Non-pigmented ciliary epithelial cell (primary cell): ENCODE data around the gene PRTG.
A peak's percentile ranks its signal among the peaks of the same experiment; 100 is the strongest.
"Not testable (repeated sequence)": the region's sequence is repeated elsewhere in the genome, so short reads cannot be mapped to it uniquely, and the experiment has no call there.

ENCODE experiments used
- DNase-seq: peaks from one replicate; pipeline ENCODE4 v3.0.0-alpha.2; 2010; ENCODE audit warnings: low read depth

Gene PRTG

DNA sequence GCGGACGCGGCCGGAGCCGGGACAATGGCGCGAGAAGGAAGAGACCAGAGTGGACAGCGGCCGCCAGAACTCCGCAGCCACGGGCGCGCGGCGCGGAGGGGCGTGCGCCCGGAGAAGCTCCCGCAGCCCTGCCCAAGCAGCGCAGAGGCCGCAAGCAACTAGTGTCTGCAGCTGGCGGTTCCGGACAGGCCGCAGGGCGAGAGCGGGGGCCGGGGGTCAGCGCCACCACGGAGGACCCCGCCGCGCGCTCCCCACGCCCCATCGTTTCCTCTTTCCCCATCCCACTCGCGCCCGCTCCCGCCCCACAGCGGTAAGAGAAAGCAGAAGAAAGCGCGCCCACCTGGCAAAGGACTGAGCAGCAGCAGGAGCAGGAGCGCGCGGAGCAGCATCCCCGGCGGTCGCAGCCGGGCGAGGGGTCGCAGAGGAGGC lies 440 bp downstream of the PRTG start:
- DNase-seq: no peak

DNA sequence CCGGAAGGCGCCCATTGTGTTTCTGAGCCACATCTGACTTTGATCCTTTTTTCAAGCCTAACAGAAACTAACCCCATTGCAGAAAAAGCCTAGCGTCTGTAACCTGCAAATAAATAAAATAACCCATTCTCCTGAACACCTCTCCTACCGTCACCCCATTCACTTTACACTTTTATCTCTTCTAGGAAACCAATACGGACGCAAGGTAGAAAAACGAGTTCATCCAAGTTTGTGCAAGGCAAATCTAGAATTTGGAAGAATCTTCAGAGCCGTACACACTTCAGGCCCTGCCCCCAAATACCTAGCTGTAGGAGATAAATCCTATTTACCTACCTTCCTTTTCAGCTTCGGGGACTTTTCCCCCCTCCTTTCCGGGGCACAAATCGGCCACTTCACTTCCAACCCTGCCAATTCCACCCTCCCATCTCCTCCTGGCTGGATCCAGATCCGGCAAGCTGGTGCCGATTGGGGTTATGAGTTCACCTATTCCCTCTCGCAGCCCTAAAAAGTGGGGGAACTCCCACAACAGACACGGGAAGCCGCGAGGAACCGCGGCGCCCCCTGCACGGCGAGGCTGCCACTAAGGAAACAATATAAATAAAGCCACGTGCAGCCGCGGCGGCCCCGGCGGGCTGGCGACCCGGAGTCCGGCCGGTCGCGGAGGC lies 987 bp downstream of the PRTG start:
- no peak for DNase-seq

DNA sequence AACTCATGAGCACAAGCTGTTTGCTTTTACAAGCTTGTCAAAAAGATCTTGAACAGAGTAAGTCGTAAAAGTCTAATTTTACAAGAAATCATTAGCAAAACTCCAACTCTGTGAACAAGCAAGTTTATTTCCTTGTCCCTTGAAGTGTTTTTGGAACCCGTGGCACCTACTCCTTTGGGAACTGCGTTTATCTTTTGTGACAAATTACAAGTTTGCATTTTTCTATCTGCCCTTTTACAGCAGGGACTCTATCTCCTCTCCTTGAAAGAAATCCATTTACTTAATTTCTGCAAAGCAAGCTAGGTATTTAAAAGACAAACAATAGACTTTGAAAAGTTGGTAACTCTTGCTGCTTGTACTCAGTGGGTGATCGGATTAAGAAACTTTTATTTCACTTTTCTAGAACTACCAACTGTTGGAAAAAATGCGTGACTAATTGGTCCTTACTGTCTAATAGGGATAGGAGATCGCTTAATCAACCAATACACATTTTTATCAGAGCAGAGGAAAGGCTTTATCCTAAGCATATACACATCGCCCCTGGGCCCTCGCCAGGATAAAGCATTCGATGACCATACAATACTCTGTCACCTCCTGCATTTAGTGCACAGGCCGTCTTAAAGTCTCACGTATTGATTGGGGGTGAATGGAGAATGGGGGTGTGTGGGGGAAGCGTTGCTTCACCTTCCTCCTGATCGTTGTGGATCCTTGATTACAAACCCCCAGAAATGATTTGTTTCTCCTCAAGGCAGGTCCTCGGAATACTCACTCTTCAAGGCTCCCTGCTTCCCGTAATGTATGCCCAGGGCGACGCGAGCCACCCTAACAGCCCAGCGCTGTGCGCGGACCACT lies 1.7 kb downstream of the PRTG start:
- DNase-seq: no peak

DNA sequence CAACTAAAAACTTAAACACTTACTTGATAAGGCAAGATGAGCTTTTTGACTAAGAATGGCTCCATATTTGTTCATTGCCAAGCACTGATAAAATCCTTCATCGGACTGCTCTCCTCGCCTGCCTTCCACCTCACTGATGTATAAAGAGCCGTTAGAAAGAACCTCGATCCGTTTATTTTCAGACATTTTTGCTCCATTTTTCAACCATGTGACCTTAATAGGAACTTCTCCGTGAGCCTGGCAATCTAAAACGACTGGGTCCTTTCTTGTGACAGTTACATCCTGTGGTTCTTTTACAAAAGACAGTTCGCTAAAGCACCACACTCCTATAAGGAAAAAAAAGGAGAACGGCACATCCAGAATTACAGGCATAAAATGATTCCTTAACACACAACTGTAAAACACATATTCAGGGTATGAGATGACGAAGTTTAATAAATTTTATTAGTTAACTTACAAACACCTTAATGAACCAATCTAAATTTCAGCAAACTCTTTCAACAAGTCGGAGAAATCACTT lies 2.5 kb downstream of the PRTG start:
- no peak for DNase-seq

DNA sequence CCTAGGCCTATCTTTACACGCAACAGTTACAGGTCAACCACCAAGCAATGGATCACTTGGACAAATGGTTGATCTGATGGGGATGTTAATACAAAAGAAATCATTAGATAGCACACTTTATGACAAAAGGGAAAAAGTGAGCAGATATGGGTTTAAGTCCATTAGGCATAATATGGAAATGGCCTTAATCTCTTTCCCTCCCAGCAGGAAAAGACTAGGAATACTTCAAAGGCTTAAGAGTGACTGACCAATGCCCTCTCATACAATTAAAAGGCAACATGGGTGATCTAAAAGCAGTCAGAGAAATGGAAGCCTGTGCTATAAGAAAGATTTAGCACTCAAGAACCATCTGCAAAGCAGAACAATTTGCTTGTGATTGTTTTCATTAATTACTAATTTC lies 3.3 kb downstream of the PRTG start:
- DNase-seq: no peak

DNA sequence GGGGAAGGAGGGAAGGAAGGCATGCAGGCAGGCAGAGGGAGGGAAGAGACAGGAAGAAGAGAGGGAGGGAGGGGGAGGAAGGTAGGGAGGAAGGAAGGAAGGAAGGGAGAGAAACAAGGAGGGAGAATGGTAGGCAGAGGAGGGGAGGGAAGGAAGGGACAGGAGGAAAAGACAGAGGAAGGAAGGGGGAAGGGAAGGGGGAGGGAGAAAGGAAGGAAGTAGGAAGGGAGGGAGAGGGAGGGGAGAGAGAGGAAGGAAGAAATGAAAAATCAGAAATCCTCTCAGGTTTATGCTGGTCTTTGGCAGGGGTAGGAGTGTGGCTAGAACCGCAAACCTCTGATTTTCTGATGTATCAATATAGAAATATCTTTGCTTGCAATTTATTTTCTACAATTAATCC lies 4.2 kb downstream of the PRTG start:
- no peak for DNase-seq

DNA sequence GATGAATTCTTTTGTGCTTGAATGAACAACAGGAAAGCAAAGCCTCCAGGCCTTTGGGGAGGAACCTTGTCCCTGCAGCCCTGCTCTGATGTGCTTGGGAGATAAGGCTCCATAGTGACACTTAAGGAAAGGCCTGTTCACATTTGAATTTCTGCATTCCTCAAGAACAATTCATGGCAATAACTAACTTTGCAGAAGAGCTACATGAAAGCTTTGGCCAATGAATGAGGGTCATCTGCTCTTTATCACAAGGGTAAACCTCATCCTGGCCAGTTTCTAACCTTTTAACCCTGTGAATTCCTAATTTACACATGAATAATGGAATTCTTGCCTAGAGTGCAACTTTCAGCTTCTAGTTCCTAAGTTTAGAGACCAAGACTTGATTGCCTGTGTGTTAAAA lies 5.6 kb downstream of the PRTG start:
- DNase-seq: peak; percentile 8

DNA sequence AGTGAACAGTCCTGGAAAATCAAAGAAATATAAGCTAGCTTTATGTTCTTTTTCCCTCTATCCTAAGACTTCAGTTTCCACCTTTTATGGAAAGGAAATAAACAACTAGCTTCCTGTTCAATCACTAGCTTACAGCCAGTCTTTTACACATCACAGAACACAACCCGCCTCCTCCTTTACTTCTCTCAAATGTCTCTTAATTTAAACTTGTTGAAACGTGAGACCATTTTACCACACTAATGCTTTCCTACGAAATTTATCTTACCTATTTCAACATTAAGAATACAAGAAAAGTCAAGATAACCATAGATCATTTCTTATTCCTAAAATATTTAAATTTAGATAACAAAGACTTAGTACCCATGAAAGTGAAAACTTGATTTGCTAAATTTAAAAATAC lies 6.2 kb downstream of the PRTG start:
- no peak for DNase-seq

DNA sequence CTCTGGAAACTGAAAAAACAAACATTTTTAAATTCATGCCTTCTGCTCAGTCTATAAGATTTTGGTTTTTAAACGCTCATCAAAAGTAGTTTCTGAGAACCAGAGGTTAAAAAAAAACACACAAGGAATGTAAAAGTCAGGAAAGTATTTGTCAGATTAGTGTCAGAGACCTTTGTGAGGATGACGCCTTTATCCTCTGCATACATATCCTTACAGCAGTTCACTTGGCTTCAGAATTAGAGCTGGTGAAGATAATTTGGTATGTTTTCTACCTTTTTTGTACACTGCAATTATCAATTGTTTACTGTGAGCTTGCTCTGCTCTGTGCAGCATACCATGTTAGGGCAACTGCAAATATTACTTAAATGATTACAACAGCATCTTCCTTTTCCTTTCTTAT lies 8.3 kb downstream of the PRTG start:
- DNase-seq: no peak

DNA sequence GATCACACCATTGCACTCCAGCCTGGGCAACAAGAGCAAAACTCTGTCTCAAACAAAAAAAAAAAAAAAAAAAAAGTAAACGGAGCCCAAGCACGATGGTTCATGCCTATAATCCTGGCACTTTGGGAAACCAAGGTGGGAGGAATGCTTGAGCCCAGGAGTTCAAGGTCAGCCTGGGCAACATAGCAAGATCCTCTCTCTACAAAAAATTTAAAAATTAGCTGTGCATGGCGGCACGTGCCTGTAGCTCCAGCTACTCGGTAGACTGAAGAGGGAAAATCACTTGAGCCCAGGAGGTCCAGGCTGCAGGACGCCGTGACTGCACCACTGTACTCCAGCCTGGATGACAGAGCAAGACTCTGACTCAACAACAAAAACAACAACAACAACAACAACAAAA lies 9.5 kb downstream of the PRTG start:
- DNase-seq: not testable (repeated sequence)

DNA sequence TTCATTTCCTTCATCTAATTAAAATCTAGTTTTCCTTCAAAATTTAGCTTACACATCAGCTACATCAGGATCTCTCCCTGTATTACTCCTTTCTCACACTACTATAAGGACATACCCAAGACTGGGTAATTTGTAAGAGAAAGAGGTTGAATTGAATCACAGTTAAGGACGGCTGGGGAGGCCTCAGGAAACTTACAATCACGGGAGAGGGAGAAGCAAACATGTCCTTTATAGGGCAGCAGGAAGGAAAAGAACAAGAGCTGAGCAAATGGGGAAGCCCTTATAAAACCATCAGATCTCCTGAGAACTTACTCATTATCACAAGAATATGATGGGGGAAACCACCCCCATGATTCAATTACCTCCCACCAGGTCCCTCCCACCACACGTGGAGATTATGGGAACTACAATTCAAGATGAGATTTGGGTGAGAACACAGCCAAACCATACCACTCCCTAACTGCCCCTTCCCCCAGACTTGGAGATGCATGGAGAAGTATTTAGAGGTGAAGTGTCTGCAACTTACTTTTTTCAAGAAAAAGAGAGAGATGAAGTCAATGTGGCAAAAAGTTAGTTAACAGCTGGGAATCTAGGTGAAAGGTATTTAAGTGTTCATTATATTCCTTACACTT lies 21.3 kb downstream of the PRTG start:
- DNase-seq: no peak

DNA sequence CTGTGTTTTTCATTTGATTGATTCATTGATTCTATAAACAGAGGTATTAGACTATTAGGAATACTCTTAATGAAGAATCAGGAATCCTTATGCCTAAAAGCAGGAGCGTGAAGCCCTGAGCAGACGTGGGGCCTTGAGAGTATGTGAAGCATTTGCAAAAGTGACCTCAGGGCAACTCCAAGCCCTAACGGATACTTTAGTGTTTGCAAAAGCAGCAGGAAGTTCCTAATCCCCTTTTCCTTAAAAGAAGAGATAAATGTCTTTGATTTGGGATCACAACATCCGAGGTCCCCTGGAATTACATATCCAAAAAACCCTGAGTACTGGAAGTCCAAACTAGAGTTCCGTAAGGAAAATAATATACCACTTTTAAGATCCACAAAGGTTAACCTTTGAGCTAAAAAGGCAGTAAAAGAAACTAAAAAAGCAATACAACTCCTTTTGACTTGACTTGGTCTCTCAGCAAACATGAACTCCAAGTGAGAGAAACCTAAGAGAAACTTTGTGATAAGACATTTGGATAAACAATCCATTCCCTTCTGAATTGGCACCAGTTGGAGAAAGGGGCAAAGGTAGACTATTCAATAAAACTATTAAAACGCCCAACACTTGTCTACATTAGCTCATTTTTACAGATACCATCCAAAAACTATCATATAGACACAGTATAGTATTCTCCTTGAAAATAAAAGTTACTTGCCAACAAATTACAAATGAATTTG lies 27.4 kb downstream of the PRTG start:
- no peak for DNase-seq

DNA sequence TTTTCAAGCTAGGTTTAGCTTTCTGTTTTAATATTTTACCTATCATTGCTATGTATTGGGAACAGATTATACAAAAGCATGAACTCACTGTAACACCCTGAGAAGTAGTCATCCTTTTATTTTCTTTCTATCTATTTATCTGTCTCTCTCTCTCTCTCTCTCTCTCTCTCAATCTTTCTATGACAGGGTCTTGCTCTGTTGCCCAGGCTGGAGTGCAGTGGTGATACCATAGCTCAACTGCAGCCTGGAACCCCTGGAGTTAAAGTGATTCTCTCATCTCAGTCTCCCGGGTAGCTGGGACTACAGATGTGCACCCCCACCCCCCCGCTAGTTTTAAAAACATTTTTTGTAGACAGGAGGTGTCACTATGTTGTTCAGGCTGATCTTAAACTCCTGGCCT lies 28.9 kb downstream of the PRTG start:
- no peak for DNase-seq

DNA sequence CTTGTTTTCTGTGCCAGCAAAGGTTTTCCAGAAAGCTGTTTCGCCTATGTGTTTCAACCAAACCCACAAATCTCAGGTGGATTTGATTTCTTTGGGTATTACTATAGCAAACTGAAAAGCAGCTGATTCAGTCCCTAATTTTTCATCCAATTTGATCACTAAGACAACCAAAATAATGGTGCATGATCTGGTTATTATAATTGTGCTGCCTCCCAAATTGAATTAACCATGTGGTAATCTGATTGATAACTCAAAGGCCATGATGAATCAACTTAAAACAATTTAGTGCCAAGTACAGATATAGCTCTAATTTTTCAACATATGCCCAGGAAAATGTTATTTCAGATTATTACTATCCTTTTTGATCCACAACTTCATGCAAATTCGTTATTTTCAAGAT lies 30.6 kb downstream of the PRTG start:
- no peak for DNase-seq

DNA sequence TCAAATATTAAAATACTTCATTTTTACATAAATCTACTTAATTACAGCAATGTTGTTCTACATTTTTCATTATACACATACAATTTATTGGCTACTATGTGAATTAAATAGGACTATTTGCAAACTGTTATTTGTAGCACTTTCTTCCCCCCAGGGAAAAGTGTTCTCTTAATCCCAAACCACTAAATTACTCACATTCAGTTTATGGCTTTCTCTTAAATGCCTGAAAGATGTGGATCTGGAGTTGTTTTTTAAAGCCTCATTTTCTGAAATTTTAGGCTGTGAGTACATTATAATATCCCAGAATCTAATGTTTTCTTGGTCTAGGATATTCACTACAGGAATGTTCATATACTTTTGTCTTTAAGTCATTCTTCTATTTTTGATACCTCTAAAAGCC lies 32.7 kb downstream of the PRTG start:
- DNase-seq: no peak

DNA sequence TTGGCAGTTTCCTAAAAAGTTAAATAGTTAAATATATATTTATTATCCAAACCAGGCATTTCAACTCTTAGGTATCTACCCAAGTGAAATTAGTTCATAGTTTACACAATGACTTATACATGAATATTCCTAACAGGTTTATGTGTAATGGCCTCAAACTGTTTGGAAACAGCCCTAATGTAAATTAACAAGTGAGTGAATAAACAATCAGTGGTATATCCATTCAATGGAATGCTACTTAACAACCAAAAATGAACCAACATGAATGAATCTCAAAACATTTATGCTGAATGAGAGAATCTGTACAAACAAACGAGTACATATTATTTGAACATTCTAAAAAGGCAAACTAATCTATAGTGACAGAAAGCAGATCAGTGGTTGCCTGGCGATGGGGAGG lies 33.5 kb downstream of the PRTG start:
- no peak for DNase-seq

DNA sequence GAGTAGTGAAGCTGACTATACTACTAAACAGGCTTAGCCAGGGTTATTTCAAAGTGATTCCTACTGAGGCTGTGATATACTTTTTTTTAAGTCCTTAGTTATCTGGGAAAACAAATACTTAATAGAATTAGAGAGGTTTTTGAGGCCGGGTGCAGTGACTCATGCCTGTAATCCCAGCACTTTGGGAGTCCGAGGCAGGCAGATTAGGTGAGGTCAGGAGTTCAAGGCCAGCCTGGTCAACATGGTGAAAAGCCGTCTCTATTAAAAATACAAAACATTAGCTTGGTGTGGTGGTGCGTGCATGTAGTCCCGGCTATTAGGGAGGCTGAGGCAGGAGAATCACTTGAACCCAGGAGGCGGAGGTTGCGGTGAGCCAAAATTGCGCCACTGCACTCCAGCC lies 34.2 kb downstream of the PRTG start:
- DNase-seq: no peak

DNA sequence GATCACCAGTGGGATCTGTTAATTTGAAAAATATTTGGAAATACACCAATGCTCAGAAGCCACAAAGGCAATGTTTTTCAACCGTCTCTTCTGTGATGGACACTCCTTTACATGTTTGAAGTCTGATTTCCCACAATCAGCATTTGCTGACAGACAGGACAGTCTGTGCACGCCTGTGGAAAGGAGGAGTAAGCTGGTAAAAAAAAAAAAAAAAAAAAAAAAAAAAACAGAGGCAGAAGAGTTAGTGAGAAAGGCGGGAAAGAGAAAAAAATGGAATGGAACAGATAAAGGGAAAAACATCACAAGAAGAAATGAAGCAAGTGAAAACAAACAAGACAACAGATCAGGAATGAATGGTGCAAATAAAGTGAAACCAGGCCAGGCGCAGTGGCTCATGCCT lies 35.0 kb downstream of the PRTG start:
- DNase-seq: no peak

DNA sequence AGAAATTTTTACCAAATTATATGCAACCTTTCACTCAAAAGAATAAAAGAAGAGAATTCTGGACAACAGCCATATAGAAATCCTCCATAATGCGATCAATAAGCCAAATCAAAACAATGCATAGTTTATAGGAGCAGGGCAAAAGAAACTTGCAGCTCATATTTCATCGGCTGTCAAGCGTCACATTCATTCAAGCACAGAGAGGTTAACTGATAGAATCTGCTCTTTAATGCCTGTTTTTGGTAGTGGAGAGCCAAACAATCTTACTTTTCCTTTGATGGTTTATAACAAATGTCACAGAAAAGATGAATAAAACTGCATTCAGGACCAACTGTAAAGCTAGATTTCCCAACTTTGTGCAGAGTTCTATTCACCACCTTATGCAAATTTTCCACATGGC lies 35.4 kb downstream of the PRTG start:
- DNase-seq: no peak

DNA sequence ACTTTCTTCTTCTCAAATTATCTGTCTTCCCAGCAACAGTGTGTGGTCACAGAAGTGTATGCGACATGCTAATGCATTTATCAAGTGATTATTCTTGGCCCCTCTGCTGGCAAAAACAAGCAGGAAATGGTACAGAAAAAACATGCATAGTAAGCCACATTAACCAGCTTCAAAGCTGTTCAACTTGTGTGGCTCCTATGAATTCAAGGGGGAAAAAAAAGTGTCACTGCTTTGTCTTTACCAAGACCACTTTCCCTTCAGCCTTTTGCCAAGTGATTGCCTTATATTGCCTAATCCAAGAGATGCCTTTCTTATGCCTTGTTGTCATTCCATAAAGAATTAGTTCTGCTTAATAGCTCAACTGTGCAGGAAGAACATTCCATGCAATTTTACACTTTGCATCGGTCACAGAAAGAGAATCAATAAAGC lies 39.1 kb downstream of the PRTG start:
- DNase-seq: no peak

DNA sequence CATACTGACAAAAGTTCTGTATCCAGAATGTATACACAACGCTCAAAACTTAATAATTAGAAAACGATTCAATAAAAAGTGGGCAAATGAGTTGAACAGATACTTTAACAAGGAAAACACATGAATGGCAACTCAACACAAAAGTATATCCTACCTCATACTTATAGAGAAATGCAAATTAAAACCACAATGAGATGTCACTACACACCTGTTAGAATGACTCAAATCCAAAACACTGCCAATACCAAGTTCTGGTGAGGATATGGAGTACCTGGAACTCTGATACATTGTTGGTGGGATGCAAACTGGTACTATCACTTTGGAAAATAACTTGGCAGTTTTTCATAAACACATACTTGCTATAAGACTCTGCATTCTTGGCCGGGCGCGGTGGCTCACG lies 42.1 kb downstream of the PRTG start:
- DNase-seq: no peak

DNA sequence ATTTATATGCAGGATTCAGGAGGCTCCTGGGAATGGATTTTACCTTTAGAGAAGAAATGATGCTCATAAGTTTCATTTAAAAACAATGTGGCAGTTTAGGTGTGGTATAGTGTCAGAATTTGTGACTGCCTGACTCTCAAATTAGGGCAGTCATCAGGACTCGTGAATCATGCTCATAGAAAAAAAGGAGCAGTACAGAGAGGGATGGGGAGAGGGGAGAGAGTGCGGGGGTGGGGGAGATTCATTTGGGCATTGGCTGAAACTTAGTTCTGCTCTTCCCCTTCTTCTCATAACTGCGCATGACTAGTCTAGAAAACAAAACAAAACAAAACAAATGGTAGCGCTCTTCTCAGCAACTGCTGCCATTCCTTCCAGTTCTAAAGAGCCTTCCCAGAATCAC lies 44.3 kb downstream of the PRTG start:
- no peak for DNase-seq
